GM12878 (cell line): ENCODE measurements around the gene CERK.

Experiments used
- RBBP5 ChIP-seq: fragments of 200-600 bp; sonication (generic); conservative IDR thresholded peaks from 2 replicates; pipeline ENCODE4 v1.6.1; 2016
- SP1 ChIP-seq: IDR thresholded peaks from one replicate; pipeline ENCODE4 v1.6.1; 2011; ENCODE audit warnings: low read depth, low read length
- YBX1 ChIP-seq: fragments of 450-650 bp; IDR thresholded peaks from 2 replicates; pipeline ENCODE4 v1.6.1; 2016; ENCODE audit warnings: antibody characterized with exemption

DNA sequence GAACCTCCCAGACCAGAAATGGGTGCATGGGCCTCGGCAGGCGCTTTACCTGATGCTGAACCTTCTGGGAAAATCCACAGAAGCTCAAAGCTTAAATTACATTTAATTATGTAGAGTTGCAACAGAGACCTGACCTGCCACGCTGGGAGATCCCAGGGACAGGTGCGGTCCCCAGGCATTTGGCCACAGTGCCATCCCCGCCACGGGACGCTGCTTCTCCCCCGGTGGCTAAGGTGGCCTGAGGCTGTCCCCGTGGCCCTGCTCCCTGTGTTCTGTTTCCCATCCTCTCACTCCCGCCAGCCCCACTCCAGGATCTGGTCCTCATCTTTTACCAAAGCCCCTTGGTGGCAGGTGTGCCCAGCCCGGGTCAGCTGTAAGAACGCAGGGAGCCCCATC is 78.3 kb downstream of the CERK start:
- TF ChIP-seq YBX1 (no peak), RBBP5 (no peak), SP1 (no peak)
